ENCODE results near the gene CCSER1.
"Not testable (repeated sequence)": the region's sequence is repeated elsewhere in the genome, so short reads cannot be mapped to it uniquely, and the experiment has no call there.

The CCSER1 gene

GRCh38 chr4:90306810-90307209 is 179.6 kb downstream of the CCSER1 start:
- TF ChIP-seq CTCF (IDR thresholded peaks at IDR 0.05; ENCODE audit: borderline replicate concordance, insufficient read depth, low read depth, low read length): no peak
- H3K4me3 ChIP-seq (ENCODE audit: low read depth, low read length): no peak overlapping the region

GRCh38 chr4:90317140-90317539 is 189.9 kb downstream of the CCSER1 start:
- H3K4me3 ChIP-seq (ENCODE audit: low read depth, low read length): not testable (repeated sequence)

- TF ChIP-seq CTCF (IDR thresholded peaks at IDR 0.05; ENCODE audit: borderline replicate concordance, insufficient read depth, low read depth, low read length): no peak
- H3K4me3 ChIP-seq (ENCODE audit: low read depth, low read length): no peak overlapping the region
These were observed 190.6 kb downstream of the CCSER1 start for GRCh38 chr4:90317785-90318184.

GRCh38 chr4:90318193-90318592 is 191.0 kb downstream of the CCSER1 start:
- TF ChIP-seq CTCF (IDR thresholded peaks at IDR 0.05; ENCODE audit: borderline replicate concordance, insufficient read depth, low read depth, low read length): no peak
- H3K4me3 ChIP-seq (ENCODE audit: low read depth, low read length): no peak overlapping the region

GRCh38 chr4:90328558-90328957 is 201.4 kb downstream of the CCSER1 start:
- no peak for TF ChIP-seq CTCF (IDR thresholded peaks at IDR 0.05; ENCODE audit: borderline replicate concordance, insufficient read depth, low read depth, low read length)

GRCh38 chr4:90330546-90330945 is 203.4 kb downstream of the CCSER1 start:
- no peak for TF ChIP-seq CTCF (IDR thresholded peaks at IDR 0.05; ENCODE audit: borderline replicate concordance, insufficient read depth, low read depth, low read length)

More at GRCh38 chr4:90328558-90328957, 201.4 kb downstream of the CCSER1 start:
- H3K4me3 ChIP-seq (ENCODE audit: low read depth, low read length): no peak overlapping the region

GRCh38 chr4:90345549-90346215 is 218.5 kb downstream of the CCSER1 start:
- H3K4me3 ChIP-seq (ENCODE audit: low read depth, low read length): no peak overlapping the region
- TF ChIP-seq CTCF (IDR thresholded peaks at IDR 0.05; ENCODE audit: borderline replicate concordance, insufficient read depth, low read depth, low read length): no peak

More at GRCh38 chr4:90330546-90330945, 203.4 kb downstream of the CCSER1 start:
- H3K4me3 ChIP-seq (ENCODE audit: low read depth, low read length): no peak overlapping the region

All from GM12875 (cell line).